ENCODE data around the gene TMED8. TPM values are rescaled to one million over a fixed set of nuclear protein-coding genes. Genes with fewer than 3 reads are reported as not detected.

The TMED8 gene
- total RNA-seq, 1 donor from 2014 or later, result 13.3 TPM

DNA sequence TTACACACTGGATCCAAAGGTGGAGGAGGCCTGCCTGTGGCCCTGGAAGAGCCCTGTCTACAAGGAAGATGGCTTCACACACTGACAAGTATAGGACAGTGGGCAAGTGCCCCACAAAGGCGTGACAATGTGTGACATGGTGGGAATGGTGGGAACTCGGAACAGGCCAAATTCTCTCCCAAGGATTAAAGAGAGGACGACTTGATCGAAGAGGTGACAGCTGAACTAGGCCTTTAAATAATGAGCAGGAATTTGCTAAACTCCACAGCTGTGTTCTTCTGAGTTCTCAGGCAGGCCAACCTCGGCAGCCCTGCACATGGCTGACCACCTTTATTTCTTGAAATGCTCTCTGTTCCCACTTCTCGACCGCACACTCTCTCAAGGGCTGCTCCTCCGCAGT, 80.0 kb downstream of the TMED8 start:
- no peak for DNase-seq (ENCODE audit: low spot score)

DNA sequence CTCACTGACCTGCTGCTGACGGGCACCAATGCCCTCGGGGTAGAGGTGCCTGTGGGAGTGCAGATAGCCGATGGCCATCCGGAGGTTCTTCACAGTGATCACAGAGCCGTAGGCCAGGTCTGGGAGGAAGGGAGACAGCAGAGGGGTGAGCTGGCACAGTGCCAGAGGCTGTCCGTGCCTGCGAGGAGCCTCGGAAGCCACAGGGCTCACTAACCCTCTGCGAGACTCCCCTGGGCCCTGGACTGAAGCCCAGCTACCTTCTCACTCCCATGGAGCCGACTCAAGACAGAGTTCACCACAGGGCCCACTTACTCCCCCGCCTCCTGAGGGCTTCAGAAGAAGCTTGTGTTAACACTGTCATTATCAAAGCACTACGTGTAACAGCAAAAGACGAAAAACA, 80.7 kb downstream of the TMED8 start:
- DNase-seq (ENCODE audit: low spot score), result no peak

DNA sequence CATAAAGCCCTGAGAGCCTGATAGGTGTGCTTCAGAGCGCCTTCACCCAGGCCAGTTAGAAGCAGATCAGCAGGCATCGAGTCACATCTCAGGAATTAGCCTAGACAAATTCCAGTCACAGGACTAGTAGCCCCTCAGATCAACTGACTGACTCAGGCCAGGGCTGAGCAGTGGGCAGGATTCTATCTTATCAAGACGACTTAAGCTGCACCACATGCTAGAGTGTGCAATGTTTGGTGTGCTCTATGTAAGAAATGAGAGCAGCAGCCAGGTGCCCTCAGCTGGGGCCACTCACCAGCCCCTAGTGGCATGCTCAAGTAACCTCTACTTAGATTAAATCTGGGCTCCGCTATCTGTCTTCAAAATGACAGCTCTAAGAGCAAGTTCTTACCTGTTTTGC, 86.2 kb downstream of the TMED8 start:
- no peak for DNase-seq (ENCODE audit: low spot score)

DNA sequence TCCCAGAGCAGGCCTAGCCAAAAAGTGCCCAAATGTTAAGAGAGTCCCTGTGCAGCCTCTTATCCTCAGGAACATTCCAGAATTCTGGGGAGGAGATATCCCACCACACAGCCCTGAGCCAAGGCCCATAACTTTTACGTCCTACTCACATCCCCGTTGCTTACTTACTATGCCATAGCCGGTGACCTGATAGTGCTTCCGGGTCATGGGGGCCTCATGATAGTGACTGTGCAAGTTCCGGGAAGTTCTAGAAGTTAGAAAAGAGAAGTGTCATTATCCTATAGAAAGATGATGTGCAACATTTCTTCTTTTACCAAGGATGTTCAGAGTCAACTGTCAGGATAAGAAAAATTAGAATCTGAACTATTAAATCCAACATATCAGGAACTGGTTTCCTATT, 90.3 kb downstream of the TMED8 start:
- no peak for DNase-seq (ENCODE audit: low spot score)

Other genes with a start within 250 kb of the TMED8 start
- gene ZDHHC22, start 235.3 kb downstream of the TMED8 start, total RNA-seq, result not detected
- 0.55 TPM for gene TMEM63C, start 195.3 kb downstream of the TMED8 start, total RNA-seq
- not detected for gene NGB, start 105.9 kb downstream of the TMED8 start, total RNA-seq
- gene POMT2, start 56.2 kb downstream of the TMED8 start, total RNA-seq, result 37.6 TPM
- gene GSTZ1, start 56.1 kb downstream of the TMED8 start, total RNA-seq, result 29.4 TPM
- gene SAMD15, start 285 bp upstream of the TMED8 start, total RNA-seq, result 1.8 TPM
- 1.7 TPM for gene NOXRED1, start 46.4 kb upstream of the TMED8 start, total RNA-seq
- 18.2 TPM for gene VIPAS39, start 80.5 kb upstream of the TMED8 start, total RNA-seq
- 131 TPM for gene AHSA1, start 81.0 kb upstream of the TMED8 start, total RNA-seq
- gene ISM2, start 121.7 kb upstream of the TMED8 start, total RNA-seq, result 3.5 TPM
- 49.9 TPM for gene SPTLC2, start 239.5 kb upstream of the TMED8 start, total RNA-seq